Superior temporal gyrus (tissue), 1 donor: ENCODE results near the gene TXNDC11.

ENCODE experiments used
- DNase-seq: peaks from one replicate; pipeline ENCODE4 v3.0.0-alpha.2; 2016; ENCODE audit errors: extremely low spot score

The TXNDC11 gene

DNA sequence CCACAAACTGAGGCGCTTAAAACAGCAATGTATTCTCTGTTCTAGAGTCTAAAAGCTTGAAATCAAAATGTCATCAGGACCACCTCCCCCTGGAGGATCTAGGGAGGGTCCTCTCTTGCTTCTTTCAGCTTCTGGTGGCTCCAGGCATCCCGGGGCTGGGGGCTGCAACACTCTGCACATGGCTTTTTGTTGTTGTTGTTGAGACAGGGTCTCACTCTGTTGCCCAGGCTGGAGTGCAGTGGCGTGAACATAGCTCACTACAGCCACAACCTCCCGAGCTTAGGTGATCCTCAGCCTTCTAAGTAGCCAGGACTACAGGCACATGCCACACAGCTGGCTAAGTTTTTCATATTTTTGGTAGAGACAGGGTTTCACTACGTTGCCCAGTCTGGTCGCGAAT, 111.4 kb downstream of the TXNDC11 start:
- no peak for DNase-seq

DNA sequence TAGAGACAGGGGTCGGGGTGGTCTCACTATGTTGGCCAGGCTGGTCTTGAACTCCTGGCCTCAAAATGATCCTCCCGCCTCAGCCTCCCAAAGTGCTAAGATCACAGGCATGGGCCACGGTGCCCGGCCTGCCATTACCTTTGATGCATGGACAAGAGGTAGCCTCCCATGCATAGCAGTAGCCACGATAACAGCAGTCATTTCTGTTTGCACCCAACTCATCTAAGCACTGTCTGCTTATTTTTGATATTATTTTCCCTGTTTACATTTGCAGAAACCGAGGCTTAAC, 111.9 kb downstream of the TXNDC11 start:
- no peak for DNase-seq

DNA sequence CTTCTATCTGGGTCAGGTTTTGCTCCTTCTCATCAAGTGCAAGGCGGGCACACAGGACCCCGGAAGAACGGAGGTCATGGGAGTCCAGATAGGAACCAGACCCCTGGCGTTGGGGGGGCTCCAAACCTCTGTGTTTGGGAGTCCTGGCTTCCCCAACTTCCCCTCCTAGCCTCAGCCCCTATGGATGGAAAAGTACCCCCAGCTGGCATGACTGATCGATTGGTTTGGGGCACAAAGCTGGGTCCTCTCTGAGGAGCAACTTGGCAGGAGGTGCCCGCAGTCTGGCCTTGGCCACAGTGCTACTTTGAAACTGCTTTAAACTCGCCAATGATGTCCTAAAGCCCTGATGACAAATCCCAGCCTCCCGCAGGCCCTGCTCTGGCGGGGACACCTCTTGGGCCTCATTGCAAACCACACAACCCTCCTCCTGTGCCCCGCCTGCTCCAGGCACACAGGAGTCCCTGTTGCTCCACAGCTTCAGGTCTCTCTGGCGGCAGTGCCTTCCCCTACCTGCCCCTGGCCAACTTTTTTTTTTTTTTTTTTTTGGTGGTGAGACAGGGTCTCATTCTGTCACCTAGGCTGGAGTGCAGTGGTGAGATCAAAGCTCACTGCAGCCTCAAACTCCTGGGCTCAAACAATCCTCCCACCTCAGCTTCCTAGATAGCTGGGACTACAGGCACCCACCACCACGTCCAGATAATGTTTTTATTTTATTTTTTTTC, 112.5 kb downstream of the TXNDC11 start:
- DNase-seq = no peak
